OCI-LY3 (cell line): ENCODE data around the gene GRIK2.

Experiments
- H2AFZ ChIP-seq: fragments of 200-600, 300-600 bp; shearing (Covaris generic); 2 replicates; pipeline ENCODE4 v1.6.0; 2014; ENCODE audit warnings: antibody characterized with exemption, low read depth, low read length
- H3K27ac ChIP-seq: fragments of 200-600, 300-600 bp; sonication (generic); 2 replicates; pipeline ENCODE4 v1.5.1; 2014; ENCODE audit warnings: mild to moderate bottlenecking, low read length, moderate library complexity, mixed read lengths
- H3K27me3 ChIP-seq: fragments of 200-600, 300-600 bp; sonication (generic); 2 replicates; pipeline ENCODE4 v1.6.1; 2014; ENCODE audit warnings: low read depth, low read length, mixed read lengths
- H3K36me3 ChIP-seq: fragments of 200-600, 300-600 bp; sonication (generic); replicated peaks from 2 replicates; pipeline ENCODE3; 2014; ENCODE audit warnings: low read depth, low read length, mixed read lengths
- H3K4me1 ChIP-seq: fragments of 300-600, 200-600 bp; sonication (generic); 2 replicates; pipeline ENCODE4 v1.6.1; 2014; ENCODE audit warnings: low read length, mixed read lengths
- H3K4me2 ChIP-seq: fragments of 200-600, 300-600 bp; sonication (generic); 2 replicates; pipeline ENCODE4 v1.6.1; 2014; ENCODE audit warnings: low read length, mixed read lengths
- H3K4me3 ChIP-seq: fragments of 300-600, 200-600 bp; sonication (generic); 2 replicates; pipeline ENCODE4 v1.5.1; 2014; ENCODE audit warnings: antibody characterized with exemption, mild to moderate bottlenecking, low read length, moderate library complexity
- H3K79me2 ChIP-seq: fragments of 300-600, 200-600 bp; shearing (Covaris generic); 2 replicates; pipeline ENCODE4 v1.6.1; 2014; ENCODE audit warnings: mild to moderate bottlenecking, low read length, mixed read lengths
- H3K9ac ChIP-seq: fragments of 300-600, 200-600 bp; shearing (Covaris generic); 2 replicates; pipeline ENCODE4 v1.6.0; 2014; ENCODE audit warnings: mild to moderate bottlenecking, low read length, moderate library complexity
- H3K9me3 ChIP-seq: fragments of 200-600, 300-600 bp; shearing (Covaris generic); 2 replicates; pipeline ENCODE4 v1.6.1; 2014; ENCODE audit warnings: low read length, mixed read lengths; ENCODE audit not compliant: insufficient read depth
- H4K20me1 ChIP-seq: fragments of 200-600, 300-600 bp; sonication (generic); 2 replicates; pipeline ENCODE4 v1.6.1; 2016; ENCODE audit warnings: low read length, mixed read lengths; ENCODE audit not compliant: insufficient read depth
- EZH2phosphoT487 ChIP-seq: fragments of 200-600 bp; shearing (Covaris generic); IDR thresholded peaks from 2 replicates; pipeline ENCODE4 v1.6.1; 2018; ENCODE audit warnings: antibody characterized with exemption, mixed run types, low read depth
- TF ChIP-seq, protein P1 (sequence below): fragments of 200-600, 300-600 bp; sonication (generic); IDR thresholded peaks from 2 replicates; pipeline ENCODE4 v1.5.1; 2014; ENCODE audit warnings: antibody characterized with exemption, low read length, low read depth

GRIK2 gene

GRCh38 chr6:101400326-101401135 is 7.0 kb downstream of the GRIK2 start:
- H3K9ac ChIP-seq = no peak overlapping the region
- no peak overlapping the region for H3K4me2 ChIP-seq
- no peak overlapping the region for H2AFZ ChIP-seq
- no peaks in the 10 kb centered on the region for H4K20me1 ChIP-seq
- TF ChIP-seq EZH2phosphoT487 = no peak
- H3K36me3 ChIP-seq = no peaks in the 10 kb centered on the region
- no peak overlapping the region for H3K27ac ChIP-seq
- peaks cover 2% of the 10 kb centered on the region for H3K4me1 ChIP-seq
- H3K4me3 ChIP-seq = no peak overlapping the region
- no peaks in the 10 kb centered on the region for H3K79me2 ChIP-seq
- no peaks in the 10 kb centered on the region for H3K27me3 ChIP-seq
- H3K9me3 ChIP-seq = no peaks in the 10 kb centered on the region

GRCh38 chr6:101401171-101401570 is 7.7 kb downstream of the GRIK2 start:
- Histone ChIP-seq H3K4me2 (no peak overlapping the region), H3K9ac (no peak overlapping the region), H3K4me1 (peaks cover 8% of the 10 kb centered on the region), H3K27ac (no peak overlapping the region), H3K79me2 (no peaks in the 10 kb centered on the region), H3K4me3 (no peak overlapping the region), H4K20me1 (no peaks in the 10 kb centered on the region), H3K9me3 (no peaks in the 10 kb centered on the region), H3K27me3 (no peaks in the 10 kb centered on the region), H2AFZ (no peak overlapping the region), H3K36me3 (no peaks in the 10 kb centered on the region)
- TF ChIP-seq EZH2phosphoT487 = no peak
- TF ChIP-seq, protein P1, sequence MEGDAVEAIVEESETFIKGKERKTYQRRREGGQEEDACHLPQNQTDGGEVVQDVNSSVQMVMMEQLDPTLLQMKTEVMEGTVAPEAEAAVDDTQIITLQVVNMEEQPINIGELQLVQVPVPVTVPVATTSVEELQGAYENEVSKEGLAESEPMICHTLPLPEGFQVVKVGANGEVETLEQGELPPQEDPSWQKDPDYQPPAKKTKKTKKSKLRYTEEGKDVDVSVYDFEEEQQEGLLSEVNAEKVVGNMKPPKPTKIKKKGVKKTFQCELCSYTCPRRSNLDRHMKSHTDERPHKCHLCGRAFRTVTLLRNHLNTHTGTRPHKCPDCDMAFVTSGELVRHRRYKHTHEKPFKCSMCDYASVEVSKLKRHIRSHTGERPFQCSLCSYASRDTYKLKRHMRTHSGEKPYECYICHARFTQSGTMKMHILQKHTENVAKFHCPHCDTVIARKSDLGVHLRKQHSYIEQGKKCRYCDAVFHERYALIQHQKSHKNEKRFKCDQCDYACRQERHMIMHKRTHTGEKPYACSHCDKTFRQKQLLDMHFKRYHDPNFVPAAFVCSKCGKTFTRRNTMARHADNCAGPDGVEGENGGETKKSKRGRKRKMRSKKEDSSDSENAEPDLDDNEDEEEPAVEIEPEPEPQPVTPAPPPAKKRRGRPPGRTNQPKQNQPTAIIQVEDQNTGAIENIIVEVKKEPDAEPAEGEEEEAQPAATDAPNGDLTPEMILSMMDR = no peak

DNA sequence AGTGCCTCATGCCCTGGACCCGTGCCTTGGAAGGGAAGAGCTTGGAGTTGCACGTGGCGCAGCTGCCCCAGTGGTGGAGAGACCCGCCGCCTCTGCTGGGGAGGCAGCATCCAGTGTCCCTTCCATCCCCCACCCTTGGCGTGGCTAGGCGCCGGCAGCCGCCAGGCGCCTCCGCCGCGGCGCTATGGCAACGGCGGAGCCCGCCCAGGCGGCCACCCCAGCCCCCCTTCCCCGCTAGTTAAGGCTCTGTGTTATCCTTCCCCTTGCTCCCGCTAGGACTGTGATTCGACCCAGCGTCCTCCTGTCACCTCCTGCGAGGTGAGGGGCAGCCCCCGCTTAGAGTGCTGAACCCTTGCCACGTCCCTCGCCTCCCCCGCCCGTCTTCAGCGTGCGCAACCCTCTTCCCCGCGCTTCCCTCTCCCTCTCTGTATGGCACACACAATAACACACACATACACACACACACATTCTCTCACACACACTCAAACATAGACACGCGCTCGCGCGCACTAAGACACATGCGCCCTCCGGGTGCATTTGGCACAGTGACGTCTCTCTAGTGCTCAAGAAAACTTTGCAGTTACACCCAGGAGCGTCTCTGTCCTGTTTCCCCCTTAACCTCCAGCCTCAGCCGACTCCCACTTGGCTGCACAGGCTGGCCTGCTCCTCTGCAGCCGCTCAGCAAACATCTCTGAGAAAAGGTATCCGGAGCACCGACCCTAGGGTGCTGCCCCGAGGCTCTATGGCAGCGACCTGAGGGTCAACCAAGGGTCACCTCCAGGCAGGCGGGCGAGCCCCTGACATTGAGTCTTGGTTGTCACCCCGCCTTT is 8.5 kb downstream of the GRIK2 start:
- TF ChIP-seq EZH2phosphoT487 = no peak
- TF ChIP-seq, protein P1 = no peak
- Histone ChIP-seq H3K4me1 (peaks cover 9% of the 10 kb centered on the region), H3K27me3 (no peaks in the 10 kb centered on the region), H3K9ac (no peak overlapping the region), H4K20me1 (no peaks in the 10 kb centered on the region), H3K36me3 (no peaks in the 10 kb centered on the region), H3K79me2 (no peaks in the 10 kb centered on the region), H3K9me3 (no peaks in the 10 kb centered on the region), H3K4me3 (no peak overlapping the region), H3K27ac (no peak overlapping the region), H2AFZ (no peak overlapping the region), H3K4me2 (no peak overlapping the region)

DNA sequence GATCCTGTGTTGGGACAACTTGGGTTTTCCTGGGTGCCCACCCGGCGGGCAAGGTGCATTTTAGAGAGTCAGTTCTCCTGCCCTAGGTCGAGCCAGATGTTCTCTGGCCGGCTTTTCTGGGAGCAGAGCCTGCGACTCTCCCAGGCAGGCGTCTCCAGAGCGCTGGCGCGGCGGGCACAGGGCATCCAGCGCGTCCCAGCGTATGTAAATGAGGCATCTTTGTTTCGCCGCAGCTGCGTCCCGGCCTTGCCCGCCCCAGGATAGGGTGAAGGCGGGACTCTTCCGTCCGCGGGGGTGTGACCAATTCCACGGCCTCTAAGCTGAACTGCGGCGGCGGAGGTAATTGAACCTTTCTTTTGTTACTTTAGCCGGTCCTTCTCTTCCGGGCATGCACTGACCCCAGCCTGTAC is 9.1 kb downstream of the GRIK2 start:
- no peaks in the 10 kb centered on the region for H4K20me1 ChIP-seq
- H3K36me3 ChIP-seq = no peaks in the 10 kb centered on the region
- H3K4me3 ChIP-seq = no peak overlapping the region
- no peak overlapping the region for H3K4me2 ChIP-seq
- no peak overlapping the region for H2AFZ ChIP-seq
- no peaks in the 10 kb centered on the region for H3K27me3 ChIP-seq
- no peak for TF ChIP-seq EZH2phosphoT487
- TF ChIP-seq, protein P1 = no peak
- H3K27ac ChIP-seq = no peak overlapping the region
- H3K79me2 ChIP-seq = no peaks in the 10 kb centered on the region
- no peak overlapping the region for H3K9ac ChIP-seq
- H3K9me3 ChIP-seq = no peaks in the 10 kb centered on the region
- peaks cover 10% of the 10 kb centered on the region for H3K4me1 ChIP-seq
